Ascending aorta (tissue), 2 donors: ENCODE data around the gene XXYLT1. TPM values are rescaled to one million over a fixed set of nuclear protein-coding genes. Genes with fewer than 3 reads are reported as not detected.

Source experiments
- DNase-seq, 2 donors: peaks; one replicate each; pipeline ENCODE4 v3.0.0-alpha.2; 2019; ENCODE audit warnings: low spot score in 2 of 2
- H3K27ac ChIP-seq, 2 donors: fragments of 200-600 bp; sonication (generic); one replicate each; pipeline ENCODE4 v1.5.1; 2016 to 2017; ENCODE audit warnings: mild to moderate bottlenecking in 1 of 2
- H3K27me3 ChIP-seq: fragments of 200-600 bp; sonication (generic); one replicate; pipeline ENCODE4 v1.5.1; 2017
- H3K36me3 ChIP-seq, 2 donors: fragments of 200-600 bp; sonication (generic); one replicate each; pipeline ENCODE4 v1.5.1; 2016
- H3K4me1 ChIP-seq, 2 donors: fragments of 200-600 bp; sonication (generic); one replicate each; pipeline ENCODE4 v1.5.1; 2016 to 2017; ENCODE audit warnings: mild to moderate bottlenecking in 1 of 2
- H3K4me3 ChIP-seq, 2 donors: fragments of 200-600 bp; sonication (generic); one replicate each; pipeline ENCODE4 v1.5.1; 2016 to 2017; ENCODE audit warnings: mild to moderate bottlenecking in 1 of 2
- H3K9me3 ChIP-seq, 2 donors: fragments of 200-600 bp; sonication (generic); one replicate each; pipeline ENCODE4 v1.5.1; 2016
- CTCF ChIP-seq, 3 experiments: fragments of 200-600 bp in 2 of 3; fragments of 450-650 bp in 1 of 3; sonication (generic) in 2 of 3; IDR thresholded peaks; one replicate each; pipeline ENCODE4 v1.5.1; 2016 to 2019; ENCODE audit warnings: antibody characterized with exemption in 3 of 3, mild to moderate bottlenecking in 1 of 3, moderate library complexity in 1 of 3
- intact Hi-C: fragments of 100-400 bp; cut with DNase I; formaldehyde crosslinking; loops from one replicate; pipeline ENCODE4 v1.15.1; 2023
- total RNA-seq: library from RNA; depleted of rRNA; stranded (reverse); fragments of >200 nt; gene quantifications from one replicate; pipeline ENCODE4 v1.1.0, GENCODE V29; 2016

XXYLT1 gene
- total RNA-seq, 1 donor from 2014 or later: 41.0 TPM

GRCh38 chr3:195096484-195097330 is 174.3 kb downstream of the XXYLT1 start:
- H3K4me3 ChIP-seq: no peak overlapping the region
- H3K27me3 ChIP-seq: no peaks in the 10 kb centered on the region
- H3K27ac ChIP-seq: no peak overlapping the region
- no peak for DNase-seq
- H3K9me3 ChIP-seq: no peaks in the 10 kb centered on the region
- intact Hi-C loops: no loop called here
- H3K36me3 ChIP-seq: no peaks in the 10 kb centered on the region
- TF ChIP-seq CTCF (IDR thresholded peaks at IDR 0.05): no peak
- no peaks in the 10 kb centered on the region for H3K4me1 ChIP-seq

DNA sequence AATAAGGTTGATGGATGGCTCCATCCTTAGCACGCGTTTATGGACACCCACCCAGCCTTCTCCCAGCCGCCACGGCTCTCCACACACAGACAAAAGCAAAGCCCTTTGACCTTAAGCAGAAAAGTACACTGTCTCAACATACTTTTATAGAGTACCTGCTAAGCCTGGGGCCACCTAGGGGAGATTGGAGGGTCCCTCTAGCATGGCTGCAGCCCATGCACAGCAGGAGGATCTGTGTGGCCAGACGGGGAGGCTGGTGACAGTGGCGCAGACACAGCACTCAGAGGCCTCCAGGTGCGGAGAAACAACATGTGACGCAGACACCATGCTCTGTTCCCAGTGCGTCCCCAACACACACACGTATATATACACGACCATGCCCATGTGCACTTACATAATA is 174.9 kb downstream of the XXYLT1 start:
- no peaks in the 10 kb centered on the region for H3K36me3 ChIP-seq
- DNase-seq: no peak

DNA sequence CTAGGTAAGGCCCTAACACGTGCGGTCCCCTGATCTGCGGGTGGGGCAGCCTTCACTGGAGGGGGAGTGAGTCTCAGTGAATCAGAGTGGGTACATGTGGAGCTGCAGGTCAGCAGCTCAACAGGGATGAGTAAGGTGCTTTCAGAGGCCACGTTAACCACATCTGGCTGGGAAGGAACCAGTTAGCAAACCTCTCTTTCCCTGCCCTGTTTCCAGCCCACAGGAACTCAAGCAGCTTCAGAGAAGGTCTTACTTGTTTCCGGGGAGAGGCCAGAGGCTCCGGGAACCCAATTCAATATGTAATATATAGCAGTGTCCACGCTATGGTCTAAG is 175.3 kb downstream of the XXYLT1 start:
- no peak for TF ChIP-seq CTCF (IDR thresholded peaks at IDR 0.05)
- Histone ChIP-seq H3K4me3 (no peak overlapping the region), H3K9me3 (no peaks in the 10 kb centered on the region), H3K36me3 (no peaks in the 10 kb centered on the region), H3K27ac (no peak overlapping the region), H3K27me3 (no peaks in the 10 kb centered on the region), H3K4me1 (no peaks in the 10 kb centered on the region)
- intact Hi-C loops: no loop called here
- no peak for DNase-seq

More for the DNA sequence above, 174.9 kb downstream of the XXYLT1 start:
- no peak for TF ChIP-seq CTCF (IDR thresholded peaks at IDR 0.05)
- Histone ChIP-seq H3K9me3 (no peaks in the 10 kb centered on the region), H3K4me1 (no peaks in the 10 kb centered on the region), H3K27me3 (no peaks in the 10 kb centered on the region), H3K4me3 (no peak overlapping the region), H3K27ac (no peak overlapping the region)
- intact Hi-C loops: no loop called here

DNA sequence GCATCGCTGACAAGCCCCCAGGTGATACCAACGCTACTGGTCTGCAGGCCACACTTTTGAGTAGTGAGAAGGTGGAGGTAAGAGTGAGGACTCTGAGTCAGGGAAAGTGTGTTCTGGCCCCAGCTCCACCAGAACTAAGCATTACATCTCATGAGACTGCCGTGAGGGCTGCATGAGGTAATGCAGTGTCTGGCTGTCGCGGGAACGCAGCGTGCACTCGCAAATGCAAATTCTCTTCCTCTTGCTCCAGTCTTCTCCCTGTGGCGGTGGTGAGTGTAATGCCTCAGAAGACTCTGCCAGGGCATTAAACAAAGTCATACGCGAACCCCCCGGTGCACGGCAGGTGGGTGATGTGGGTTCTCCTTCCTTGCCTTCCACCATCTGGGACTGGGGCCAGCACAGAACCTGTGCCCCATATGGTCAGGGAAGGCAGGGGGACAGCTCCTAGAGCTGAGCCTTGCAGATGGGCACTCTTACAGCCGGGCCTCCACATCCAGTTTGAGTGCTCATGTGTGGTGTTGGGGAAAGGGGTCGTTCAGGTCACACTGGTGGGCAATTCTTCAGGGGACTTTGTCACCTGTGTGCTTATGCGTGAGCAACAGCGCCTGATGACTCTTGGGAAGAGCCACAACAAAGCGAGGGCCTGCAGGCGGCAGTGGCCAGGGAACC is 175.8 kb downstream of the XXYLT1 start:
- no peaks in the 10 kb centered on the region for H3K27me3 ChIP-seq
- intact Hi-C loops: no loop called here

GRCh38 chr3:195094191-195094921 is 176.6 kb downstream of the XXYLT1 start:
- no peaks in the 10 kb centered on the region for H3K4me1 ChIP-seq
- no peak overlapping the region for H3K4me3 ChIP-seq
- DNase-seq: no peak
- no peak for TF ChIP-seq CTCF (IDR thresholded peaks at IDR 0.05)
- no peak overlapping the region for H3K27ac ChIP-seq
- H3K9me3 ChIP-seq: no peaks in the 10 kb centered on the region
- H3K36me3 ChIP-seq: no peaks in the 10 kb centered on the region
- no peaks in the 10 kb centered on the region for H3K27me3 ChIP-seq
- intact Hi-C loops: no loop called here

More for the DNA sequence above, 175.8 kb downstream of the XXYLT1 start:
- no peak for DNase-seq
- no peak overlapping the region for H3K4me3 ChIP-seq
- H3K36me3 ChIP-seq: no peaks in the 10 kb centered on the region
- no peak overlapping the region for H3K27ac ChIP-seq
- TF ChIP-seq CTCF (IDR thresholded peaks at IDR 0.05): no peak
- no peaks in the 10 kb centered on the region for H3K9me3 ChIP-seq
- H3K4me1 ChIP-seq: no peaks in the 10 kb centered on the region
